COLO668 (cell line): ENCODE results near the gene WTAP.
"Not testable (repeated sequence)": the region's sequence is repeated elsewhere in the genome, so short reads cannot be mapped to it uniquely, and the experiment has no call there.

ENCODE experiments used
- DNase-seq: peaks from one replicate; lab custom pipeline; 2025; ENCODE audit not compliant: unreplicated experiment; lab: John Stamatoyannopoulos, UW

Gene WTAP

GRCh38 chr6:159726918-159727716, at the start of gene WTAP:
WTAP (plus strand) TSS chr6:159727506; CDS start chr6:159736266, 8,760 bp downstream.
- peak; percentile 95 for DNase-seq

- DNase-seq: no peak
Measured at GRCh38 chr6:159677506-159678165, 49.7 kb upstream of the WTAP start.

GRCh38 chr6:159678574-159678973, 48.7 kb upstream of the WTAP start:
- no peak for DNase-seq

- no peak for DNase-seq
Measured at GRCh38 chr6:159679091-159680077, 47.9 kb upstream of the WTAP start.

GRCh38 chr6:159680104-159680503, 47.2 kb upstream of the WTAP start:
- DNase-seq: no peak

- no peak for DNase-seq
Measured at GRCh38 chr6:159681191-159681880, 46.0 kb upstream of the WTAP start.

GRCh38 chr6:159682295-159682694, 45.0 kb upstream of the WTAP start:
- no peak for DNase-seq

- DNase-seq: no peak
Measured at GRCh38 chr6:159682810-159683209, 44.5 kb upstream of the WTAP start.

- DNase-seq: no peak
Measured at GRCh38 chr6:159684013-159684304, 43.3 kb upstream of the WTAP start.

- no peak for DNase-seq
Measured at GRCh38 chr6:159686040-159686439, 41.3 kb upstream of the WTAP start.

- DNase-seq: no peak
Measured at GRCh38 chr6:159686703-159687102, 40.6 kb upstream of the WTAP start.

GRCh38 chr6:159687341-159687740, 40.0 kb upstream of the WTAP start:
- no peak for DNase-seq

GRCh38 chr6:159688266-159688905, 38.9 kb upstream of the WTAP start:
- DNase-seq: no peak

GRCh38 chr6:159689001-159689400, 38.3 kb upstream of the WTAP start:
- no peak for DNase-seq

- DNase-seq: not testable (repeated sequence)
Measured at GRCh38 chr6:159690135-159690534, 37.2 kb upstream of the WTAP start.

- DNase-seq: no peak
Measured at GRCh38 chr6:159691133-159691962, 36.0 kb upstream of the WTAP start.

GRCh38 chr6:159691963-159692287, 35.4 kb upstream of the WTAP start:
- DNase-seq: no peak

GRCh38 chr6:159692303-159693127, 34.8 kb upstream of the WTAP start:
- DNase-seq: peak; percentile 57
